NCI-H2196 treated with DMSO at 0.1 percent for 48 hours (cell line): ENCODE measurements around the gene ALCAM.
"Not testable (repeated sequence)": the region's sequence is repeated elsewhere in the genome, so short reads cannot be mapped to it uniquely, and the experiment has no call there.

Experiments used
- DNase-seq: peaks from one replicate; lab custom pipeline; 2025; ENCODE audit not compliant: unreplicated experiment; lab: John Stamatoyannopoulos, UW

Gene ALCAM

DNA sequence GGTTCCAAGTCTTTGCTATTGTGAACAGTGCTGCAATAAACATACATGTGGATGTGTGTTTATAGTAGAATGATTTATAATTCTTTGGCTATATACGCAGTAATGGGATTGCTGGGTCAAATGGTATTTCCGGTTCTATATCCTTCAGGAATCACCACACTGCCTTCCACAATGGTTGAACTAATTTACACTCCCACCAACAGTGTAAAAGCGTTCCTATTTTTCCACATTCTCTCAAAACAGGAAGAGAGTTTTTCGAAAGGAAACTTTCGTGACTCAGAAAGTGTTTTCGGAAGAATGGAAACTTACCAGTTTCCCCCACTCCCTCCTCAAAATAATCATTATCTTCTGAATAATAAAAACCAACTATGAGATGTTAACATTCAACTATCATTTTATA lies 205.8 kb downstream of the ALCAM start:
- no peak for DNase-seq

DNA sequence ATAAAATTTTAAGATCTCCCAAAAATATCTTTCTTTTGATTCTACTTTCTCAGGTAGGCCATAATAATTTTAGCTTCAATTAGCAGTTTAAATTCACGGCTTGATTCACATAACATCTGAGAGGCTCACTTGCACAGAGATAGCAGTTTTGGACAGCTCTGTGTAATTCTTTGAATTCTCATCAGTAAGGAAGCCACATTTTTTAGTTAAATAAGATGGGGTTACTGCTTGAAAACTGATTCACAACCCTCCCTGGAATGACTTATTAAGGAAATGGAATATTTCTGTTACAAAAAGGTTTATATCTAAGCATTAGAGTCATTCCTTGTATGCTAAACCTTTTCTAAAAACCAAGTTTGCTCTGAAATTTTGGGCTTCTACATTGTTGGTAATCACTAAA lies 212.7 kb downstream of the ALCAM start:
- DNase-seq, result no peak

DNA sequence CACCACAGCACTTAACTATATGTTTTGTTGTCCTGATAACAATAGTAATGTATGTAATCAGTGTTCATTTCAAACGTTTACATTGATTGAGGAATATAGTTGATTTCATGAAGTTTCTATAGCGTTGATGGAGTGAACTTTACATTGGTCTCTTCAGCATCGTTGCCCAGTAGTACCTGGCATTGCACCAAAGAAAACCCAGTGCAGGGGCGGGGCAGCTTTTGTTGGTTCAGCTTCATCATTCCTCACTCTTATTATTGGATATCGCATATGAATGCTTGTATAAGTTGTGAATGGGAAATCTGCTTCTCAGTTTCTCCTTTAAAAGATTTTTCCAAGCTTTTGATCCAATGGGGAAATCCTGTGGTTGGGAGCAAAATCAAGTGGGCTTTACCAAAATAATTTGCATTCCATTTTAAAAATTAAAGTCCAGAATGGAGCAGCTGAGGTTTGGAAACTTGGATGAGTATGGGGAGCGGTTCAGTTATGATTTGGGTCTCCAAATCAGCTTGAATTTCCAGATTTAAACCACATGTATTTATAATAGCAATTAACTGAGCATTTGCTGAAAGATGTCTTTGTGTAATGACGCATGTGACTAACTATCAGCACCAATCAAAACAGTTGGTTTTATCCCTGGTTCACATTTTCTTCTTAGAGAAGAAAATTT lies 213.7 kb downstream of the ALCAM start:
- DNase-seq, result no peak

DNA sequence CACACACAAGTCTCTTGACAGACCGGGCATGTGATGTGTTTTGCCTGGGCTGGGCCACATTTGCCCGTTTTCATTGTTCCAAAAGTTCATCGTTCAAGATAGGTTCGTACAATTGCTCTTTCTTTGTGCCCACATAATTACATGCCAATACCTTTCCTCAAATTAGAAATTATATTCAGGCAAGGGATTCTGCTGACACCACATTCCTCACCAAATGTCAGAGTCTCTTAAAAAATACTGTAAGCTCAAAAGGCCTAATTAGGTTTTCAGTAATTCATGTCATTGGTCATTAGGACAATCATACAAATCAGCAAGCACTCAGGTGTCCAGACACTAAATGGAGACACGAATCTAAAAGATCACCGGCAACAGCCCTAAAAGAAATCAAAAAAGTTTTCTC lies 215.3 kb downstream of the ALCAM start:
- DNase-seq, result no peak

DNA sequence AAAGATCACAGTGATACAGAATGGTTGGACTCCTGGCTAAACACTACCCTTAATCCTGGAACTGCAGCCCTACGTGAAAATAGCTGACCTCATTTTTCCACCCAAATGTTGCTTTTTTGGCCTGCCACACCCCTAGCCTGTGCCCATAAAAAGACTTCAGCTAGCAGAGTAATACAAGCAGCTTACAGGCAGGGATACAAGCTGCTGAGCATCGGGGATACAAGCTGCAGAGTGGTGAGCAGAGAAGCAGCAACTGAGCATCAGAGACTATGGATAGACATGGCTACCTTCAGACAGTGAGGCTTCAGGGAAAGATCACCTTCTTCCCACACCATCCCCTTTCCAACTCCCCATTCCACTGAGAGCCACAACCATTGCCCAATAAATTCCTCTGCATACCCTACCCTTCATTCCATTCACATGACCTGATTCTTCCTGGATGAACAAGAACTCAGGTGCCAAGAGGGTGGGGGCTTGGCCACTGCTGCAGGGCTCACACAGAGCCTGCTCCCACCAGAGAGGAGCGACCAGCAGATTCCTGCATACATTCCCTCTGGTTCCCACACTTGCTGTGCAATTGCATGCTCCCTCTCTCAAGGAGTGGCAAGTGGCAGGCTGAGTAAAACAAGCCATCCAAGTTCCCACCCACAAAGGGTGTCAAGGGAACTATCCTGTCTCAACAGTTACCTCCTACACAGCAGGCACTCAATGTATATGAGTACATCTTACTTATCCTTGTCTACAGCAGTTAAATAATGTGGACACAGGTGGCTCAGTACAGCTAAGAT lies 217.5 kb downstream of the ALCAM start:
- no peak for DNase-seq

DNA sequence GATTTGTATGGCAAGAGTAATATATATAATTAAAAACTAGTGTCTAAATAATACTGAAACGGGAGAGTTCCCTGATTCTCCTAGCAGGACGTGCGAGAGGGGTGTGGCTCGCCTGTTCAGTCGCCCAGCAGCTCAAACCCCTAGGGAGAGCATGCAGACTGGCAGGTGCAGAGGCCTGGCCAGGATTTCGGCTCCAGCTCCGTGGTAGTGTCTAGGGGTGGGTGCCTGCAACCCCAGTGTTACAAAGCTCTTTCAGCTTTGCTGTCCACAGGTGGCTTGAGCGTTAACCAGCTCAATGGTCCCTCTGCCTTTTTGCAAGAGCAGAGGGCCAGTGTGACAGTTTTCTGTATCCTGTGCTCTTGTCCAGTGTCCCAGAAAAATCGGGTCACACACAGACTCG lies 226.6 kb downstream of the ALCAM start:
- no peak for DNase-seq

DNA sequence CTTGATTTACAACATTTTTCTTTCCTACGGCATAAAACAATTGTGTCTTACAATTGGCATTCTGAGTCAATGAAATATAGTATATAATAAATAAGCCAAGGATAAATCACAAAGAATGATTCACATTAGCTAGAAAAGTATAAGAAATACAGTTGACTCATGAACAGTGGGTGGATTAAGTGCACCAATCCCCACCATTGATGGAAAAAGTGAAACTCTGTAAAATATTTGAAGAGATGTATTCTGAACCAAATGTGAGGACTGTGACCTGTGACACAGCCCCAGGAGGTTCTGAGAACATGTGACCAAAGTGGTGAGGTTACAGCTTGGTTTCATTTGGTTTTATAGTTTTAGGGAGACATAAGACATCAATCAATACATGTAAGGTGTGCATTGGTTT lies 227.5 kb downstream of the ALCAM start:
- no peak for DNase-seq

DNA sequence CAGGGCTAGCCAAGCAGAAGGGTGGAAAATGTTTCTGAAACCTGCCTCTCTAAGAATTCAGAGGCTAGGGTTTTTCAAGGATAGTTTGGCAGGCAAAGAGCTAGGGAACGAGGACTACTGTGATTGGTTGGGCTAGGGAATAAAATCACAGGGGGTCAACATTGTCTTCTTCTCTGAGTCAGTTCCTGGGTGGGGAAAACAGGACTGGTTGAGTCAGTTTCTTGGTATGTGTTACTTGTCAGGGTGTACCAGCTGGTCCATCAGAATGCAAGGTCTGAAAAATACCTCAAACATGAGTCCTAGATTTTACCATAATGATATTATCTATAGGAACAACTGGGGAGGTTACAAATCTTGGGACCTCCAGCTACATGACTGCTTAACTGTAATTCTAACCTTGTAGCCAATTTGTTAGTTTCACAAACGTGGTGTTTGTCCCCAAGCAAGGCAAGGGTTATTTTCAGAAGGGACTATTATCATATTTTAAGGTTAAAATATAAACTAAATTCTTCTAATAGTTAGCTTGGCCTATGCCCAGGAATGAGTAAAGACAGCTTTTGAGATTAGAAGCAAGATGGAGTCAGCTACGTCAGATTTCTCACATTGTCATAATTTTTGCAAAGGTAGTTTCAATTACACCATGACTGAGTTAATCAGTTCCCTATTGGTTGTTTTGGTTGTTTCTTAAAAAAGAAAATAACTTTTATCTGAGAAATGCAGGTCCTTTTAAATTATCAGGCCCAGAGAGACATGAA lies 231.5 kb downstream of the ALCAM start:
- no peak for DNase-seq

DNA sequence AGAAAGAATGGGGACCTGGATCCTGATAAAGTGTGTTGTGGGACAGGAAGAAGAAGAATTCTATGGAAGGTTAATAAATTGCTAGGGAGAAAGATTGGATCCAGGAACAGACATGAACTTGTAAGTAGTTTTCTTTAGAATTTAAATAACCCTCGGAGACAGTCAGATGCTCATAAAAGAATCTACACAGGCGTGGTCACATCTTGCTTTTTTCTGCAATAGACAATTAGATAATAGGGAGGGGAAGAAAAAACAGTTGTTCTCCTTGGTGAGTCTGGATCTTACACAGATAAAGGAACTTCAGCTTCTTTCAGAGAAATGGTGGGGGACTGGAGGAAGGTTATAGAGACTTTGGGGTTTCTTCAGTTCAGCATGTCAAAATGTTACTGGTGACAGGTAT lies 232.6 kb downstream of the ALCAM start:
- no peak for DNase-seq

DNA sequence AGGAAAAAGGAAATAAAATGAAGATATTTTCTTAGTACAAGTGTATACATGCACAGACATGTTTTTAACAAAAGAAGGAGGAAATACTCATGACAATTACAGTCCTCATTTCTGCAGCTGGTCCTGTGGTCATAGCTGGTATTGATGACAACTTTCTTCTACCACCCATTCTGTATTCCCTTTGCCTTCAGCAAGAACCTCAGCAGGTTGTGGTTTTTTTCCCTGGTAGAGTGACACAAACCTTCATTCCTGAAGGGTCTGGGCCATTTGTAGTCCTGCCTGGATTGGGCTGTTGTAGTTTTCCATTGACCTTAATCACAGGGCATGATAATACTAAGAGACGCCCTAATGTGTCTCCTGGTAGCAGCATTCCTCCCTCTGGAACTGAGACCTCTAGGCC lies 235.0 kb downstream of the ALCAM start:
- DNase-seq, result not testable (repeated sequence)

DNA sequence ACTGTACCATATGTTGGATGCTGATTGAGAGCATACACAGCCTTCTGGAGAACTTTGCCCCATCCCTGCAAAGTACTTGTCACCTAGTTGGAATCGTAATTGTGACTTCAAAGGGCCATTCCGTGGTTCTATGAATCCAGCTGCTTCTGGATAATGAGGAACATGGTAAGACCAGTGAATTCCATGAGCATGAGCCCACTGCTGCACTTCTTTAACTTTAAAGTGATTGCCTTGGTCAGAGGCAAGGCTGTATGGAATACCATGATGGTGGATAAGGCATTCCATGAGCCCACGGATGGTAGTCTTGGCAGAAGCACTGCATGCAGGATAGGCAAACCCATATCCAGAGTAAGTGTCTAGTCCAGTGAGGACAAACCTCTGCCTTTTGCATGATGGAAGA lies 235.6 kb downstream of the ALCAM start:
- not testable (repeated sequence) for DNase-seq

DNA sequence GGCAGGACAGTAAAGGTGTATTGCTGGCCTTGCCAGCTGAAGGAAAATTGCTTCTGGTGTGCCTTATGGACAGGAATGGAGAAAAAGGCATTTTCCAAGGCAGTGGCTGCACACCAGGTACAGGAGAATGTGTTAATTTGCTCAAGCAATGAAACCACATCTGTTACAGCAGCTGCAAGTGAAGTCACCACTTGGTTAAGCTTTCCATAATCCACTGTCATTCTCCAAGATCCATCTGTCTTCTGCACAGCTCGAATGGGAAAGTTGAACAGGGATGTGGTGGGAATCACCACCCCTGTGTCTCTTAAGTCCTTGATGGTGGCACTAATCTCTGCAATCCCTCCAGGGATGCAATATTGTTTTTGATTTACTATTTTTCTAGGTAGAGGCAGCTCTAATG lies 236.8 kb downstream of the ALCAM start:
- not testable (repeated sequence) for DNase-seq

DNA sequence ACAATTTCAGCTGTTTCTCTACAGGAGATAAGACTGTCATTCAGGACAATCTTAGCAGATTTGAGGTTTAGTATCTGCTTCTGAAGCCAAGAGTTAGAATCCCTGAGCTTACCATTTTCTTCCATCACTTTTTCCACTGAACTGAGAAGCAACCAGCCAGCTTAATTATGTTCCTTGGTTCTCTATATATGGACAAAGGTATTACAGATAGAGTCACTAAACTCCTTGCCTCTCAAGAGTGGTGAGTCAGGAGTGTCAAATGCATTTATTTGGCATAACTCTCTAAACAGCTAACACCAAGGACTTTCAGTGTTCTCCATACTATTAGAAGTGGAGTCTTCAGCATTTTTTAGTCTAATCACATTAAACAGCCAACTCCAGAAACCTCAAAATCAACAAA lies 239.3 kb downstream of the ALCAM start:
- no peak for DNase-seq

DNA sequence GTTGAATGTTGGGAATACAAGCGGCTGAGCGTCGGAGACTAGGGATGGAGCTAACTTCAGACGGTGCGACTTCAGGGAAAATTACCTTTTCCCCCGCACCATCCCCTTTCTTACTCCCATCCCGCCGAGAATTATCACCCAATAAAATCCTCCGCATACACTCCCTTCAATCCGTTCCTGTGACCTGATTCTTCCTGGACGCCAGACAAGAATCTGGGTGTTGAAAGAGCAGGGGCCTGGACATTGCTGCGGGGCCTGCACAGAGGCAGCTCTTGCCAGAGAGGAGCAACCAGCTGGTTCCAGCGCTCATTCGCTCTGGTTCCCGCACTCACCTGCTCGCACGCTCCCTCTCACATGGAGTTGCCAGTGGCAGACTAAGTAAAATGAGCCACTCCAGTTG lies 241.9 kb downstream of the ALCAM start:
- DNase-seq, result no peak

DNA sequence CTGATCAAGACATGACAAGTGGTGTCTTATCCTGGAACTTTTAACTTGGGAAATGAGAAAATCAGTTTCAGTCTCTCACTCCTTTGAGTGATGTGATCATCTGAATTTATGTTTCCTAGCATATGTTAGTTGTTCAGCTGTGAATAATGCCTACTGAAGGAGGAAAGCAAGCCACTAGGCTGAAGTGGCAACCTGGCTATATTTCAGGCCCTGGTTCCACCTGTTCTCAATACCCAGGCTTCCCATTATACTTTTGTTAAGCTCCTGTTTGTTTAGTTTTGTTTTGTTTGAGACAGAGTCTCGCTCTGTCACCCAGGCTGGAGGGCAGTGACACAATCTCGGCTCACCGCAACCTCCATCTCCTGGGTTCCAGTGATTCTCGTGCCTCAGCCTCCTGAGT lies 243.8 kb downstream of the ALCAM start:
- DNase-seq, result no peak

DNA sequence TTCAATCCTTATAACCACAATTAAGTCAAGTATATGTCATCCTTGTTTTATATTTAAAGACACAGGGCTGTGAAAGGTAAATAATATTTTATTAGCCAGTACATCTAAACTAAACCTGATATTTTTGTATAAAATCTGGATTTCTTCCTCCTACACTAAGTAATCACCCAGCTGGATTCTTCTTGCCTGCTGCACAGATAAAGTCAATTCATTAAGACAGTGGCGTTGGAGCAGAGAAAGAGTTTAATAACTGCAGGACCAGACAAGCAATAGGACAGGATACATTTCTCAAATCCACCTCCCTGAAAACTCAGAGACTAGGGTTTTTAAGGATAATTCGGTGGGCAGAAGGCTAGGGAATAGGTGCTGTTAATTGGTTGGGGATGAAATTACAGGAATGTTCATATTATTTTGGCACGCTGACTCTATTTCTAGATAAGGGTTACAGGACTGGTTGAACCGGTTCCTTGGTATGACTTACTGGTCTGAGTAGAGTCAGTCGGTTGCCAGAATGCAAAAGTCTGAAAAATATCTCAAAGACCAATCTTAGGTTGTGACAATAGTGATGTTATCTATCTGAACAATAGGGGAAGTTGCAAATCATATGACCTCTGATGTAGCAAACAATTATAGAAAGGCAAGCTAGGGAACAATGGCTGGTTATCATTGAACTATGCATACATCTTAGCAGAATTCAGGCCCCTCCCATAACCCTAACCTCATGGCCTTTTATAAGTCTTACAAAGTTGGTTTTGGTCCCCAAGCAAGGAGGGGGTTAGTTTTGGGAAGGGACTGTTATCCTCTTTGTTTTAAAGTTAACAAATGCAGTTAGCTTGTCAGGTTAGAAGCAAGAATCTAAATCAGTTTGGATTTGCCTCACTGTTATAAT lies 244.8 kb downstream of the ALCAM start:
- no peak for DNase-seq

DNA sequence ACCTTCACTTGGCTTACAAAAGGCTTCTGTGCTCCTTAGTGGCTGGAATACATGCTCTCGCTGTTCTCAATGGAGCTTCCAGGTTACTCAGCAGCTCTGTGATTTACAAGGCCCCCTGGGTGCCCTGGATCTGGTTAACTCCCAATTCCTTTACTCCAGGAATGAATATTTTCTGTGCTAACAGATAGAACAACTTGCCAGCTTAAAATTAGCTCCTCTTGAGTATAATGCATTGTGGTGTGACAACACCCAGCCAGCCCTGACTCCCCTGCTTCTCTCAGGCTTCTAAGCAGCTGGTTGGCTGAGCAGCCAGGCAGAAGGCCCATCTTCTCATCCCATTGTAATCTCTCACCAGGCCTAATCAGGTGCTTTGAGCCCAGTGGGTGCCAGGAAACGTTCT lies 246.4 kb downstream of the ALCAM start:
- DNase-seq, result no peak

DNA sequence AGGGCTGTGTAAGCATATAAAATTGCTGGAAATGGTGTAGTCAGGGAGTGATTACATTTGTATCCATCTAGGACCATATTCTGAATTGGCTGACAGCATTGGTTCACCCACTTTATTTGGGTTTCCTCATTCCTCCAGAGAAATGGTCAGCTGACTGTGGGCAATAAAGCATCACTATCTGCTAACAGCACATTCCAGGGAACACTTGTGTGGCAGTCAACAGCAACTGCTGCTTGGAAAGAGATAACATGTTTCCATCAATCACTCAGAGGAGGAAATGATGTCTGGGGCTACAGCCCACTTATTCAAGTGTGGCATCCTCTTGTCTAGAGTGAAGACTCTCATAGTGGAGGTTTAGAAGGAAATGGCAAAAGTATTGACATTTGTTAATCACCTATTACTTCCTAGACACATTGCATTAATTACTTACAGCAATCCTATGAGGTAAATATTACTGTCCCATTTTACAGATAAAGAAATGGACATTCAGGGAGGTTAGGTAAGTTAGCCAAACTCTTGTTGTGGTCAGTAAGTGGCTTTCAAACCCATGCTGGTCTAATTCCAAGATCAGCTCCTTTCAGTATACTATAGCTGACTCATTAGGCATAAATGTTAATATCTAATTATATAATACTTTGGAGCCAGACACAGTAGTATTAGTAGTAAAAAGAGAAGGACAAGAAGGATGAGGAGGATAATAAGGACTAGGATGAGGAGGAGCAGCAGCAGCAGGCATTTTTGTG lies 247.8 kb downstream of the ALCAM start:
- DNase-seq, result no peak

DNA sequence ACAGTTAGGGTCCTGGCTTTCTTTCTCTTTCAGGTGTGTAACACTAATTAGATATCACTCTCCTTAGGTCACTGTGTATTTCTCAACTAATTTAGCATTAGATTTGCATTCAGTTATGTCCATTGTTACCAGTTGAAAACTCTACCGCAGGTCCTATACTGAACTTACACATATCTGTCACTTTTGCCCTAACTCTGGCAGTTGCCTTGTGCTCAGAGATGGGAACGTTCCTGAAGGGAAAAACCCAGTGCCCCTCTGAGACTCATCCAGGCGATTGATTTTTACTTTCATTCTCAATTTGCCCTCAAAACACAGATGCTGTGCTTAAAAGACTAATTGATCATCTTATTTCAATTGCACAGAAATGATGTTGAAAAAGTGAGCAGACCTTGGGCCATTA lies 249.1 kb downstream of the ALCAM start:
- no peak for DNase-seq

DNA sequence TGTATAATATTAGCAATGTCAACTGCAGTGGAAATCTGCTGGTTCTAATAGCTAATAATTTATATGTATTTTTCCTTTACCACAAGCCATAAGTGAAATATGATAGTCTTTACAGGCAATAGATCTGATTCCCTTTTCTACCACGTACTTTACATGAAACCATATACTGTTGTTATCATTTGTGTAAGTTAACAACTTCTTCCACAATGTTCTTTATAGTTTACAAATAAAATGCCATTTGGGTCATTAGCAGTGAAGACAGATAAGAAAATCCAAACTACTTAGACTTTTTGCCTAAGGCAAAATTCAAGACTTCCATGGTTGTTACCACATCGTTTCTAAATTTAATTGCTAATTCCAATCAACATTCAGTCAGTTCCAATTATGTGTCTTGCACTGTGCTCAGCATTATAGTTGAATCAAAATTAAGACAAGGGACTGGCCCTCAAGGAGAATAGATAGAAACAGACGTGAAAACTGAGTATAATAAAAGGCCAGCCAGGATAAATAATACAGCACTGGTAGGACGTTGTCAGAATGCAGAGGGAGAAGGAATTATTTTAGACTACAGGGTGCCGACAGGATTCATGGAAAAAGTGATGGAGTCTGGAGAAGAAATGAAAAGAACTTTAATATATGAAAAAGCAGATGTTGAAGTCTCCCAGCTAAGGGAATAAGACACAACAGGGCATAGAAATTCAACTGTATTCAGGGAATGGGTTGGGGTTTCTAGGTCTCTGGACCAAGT lies 249.8 kb downstream of the ALCAM start:
- no peak for DNase-seq
